ENCODE measurements around the gene KRT71. TPM values are rescaled to one million over a fixed set of nuclear protein-coding genes. Genes with fewer than 3 reads are reported as not detected.

KRT71 gene
- total RNA-seq, 1 experiment from 2014 or later: not detected

DNA sequence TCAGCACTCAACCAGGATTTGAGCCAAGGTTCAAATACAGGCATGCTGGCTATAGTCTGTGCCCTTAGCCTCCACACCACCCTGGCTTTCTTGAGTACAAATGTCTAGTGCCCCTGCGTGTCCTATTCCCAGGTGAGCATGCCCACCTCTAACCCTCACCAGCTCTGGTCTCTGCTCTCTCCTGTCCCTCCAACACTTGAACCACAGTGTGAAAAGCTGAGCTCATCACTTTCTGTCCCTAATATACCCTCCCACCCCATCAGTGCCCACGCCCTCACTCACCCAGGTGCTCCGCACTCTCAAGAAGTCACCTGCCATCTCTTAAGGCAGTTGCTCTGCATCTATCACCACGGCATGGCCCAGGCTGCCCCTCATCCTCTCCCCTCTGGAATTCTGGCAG lies 7.0 kb upstream of the KRT71 start:
- intact Hi-C loops (cut with micrococcal nuclease): loop anchor here (5.0 kb wide), 1 partner anchor 163 kb away; no protein-coding TSS in a partner anchor
- ChIA-PET CTCF (no interaction called here), POLR2A (no interaction called here), RAD21 (ENCODE audit: low non-redundant PET in 1 of 2, low total read pairs in 2 of 2, uncharacterized antibody in 2 of 2, unreplicated experiment in 2 of 2) (no interaction called here)
- no peak overlapping the region for H2AFZ ChIP-seq (ENCODE audit: low read depth, low read length, poor library complexity, severe bottlenecking)
- no peaks in the 10 kb centered on the region for H3K9me3 ChIP-seq (ENCODE audit: control insufficient read depth in 1 of 2, insufficient read depth in 1 of 2, low read depth in 1 of 2, low read length in 2 of 2)
- H3K9ac ChIP-seq (ENCODE audit: low read length): no peak overlapping the region
- BruUV-seq (replicated peaks): no TSS peak
- ATAC-seq (no peak), DNase-seq (ENCODE audit: low read depth, low spot score) (no peak)
- no peaks in the 10 kb centered on the region for H3K9me2 ChIP-seq (ENCODE audit: insufficient read depth)
- H4K20me1 ChIP-seq (ENCODE audit: insufficient read depth): no peaks in the 10 kb centered on the region
- H3K27me3 ChIP-seq (ENCODE audit: insufficient read depth, low read length): no peaks in the 10 kb centered on the region
- H3K79me2 ChIP-seq (ENCODE audit: insufficient read depth, low read length): no peaks in the 10 kb centered on the region
- no peaks in the 10 kb centered on the region for H3K36me3 ChIP-seq (ENCODE audit: control insufficient read depth in 1 of 2, insufficient read depth in 2 of 2, low read length in 2 of 2)
- no peak overlapping the region for H3K4me3 ChIP-seq (replicated peaks in 1 of 2; ENCODE audit: low read depth in 1 of 2, low read length in 2 of 2)
- H3K27ac ChIP-seq (ENCODE audit: low read depth, low read length): no peak overlapping the region
- TF ChIP-seq, protein P1, sequence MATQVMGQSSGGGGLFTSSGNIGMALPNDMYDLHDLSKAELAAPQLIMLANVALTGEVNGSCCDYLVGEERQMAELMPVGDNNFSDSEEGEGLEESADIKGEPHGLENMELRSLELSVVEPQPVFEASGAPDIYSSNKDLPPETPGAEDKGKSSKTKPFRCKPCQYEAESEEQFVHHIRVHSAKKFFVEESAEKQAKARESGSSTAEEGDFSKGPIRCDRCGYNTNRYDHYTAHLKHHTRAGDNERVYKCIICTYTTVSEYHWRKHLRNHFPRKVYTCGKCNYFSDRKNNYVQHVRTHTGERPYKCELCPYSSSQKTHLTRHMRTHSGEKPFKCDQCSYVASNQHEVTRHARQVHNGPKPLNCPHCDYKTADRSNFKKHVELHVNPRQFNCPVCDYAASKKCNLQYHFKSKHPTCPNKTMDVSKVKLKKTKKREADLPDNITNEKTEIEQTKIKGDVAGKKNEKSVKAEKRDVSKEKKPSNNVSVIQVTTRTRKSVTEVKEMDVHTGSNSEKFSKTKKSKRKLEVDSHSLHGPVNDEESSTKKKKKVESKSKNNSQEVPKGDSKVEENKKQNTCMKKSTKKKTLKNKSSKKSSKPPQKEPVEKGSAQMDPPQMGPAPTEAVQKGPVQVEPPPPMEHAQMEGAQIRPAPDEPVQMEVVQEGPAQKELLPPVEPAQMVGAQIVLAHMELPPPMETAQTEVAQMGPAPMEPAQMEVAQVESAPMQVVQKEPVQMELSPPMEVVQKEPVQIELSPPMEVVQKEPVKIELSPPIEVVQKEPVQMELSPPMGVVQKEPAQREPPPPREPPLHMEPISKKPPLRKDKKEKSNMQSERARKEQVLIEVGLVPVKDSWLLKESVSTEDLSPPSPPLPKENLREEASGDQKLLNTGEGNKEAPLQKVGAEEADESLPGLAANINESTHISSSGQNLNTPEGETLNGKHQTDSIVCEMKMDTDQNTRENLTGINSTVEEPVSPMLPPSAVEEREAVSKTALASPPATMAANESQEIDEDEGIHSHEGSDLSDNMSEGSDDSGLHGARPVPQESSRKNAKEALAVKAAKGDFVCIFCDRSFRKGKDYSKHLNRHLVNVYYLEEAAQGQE (IDR thresholded peaks at IDR 0.05; ENCODE audit: low read depth): no peak
- TF ChIP-seq TCF7L2 (IDR thresholded peaks at IDR 0.05; ENCODE audit: borderline replicate concordance, extremely low read depth, insufficient read depth, insufficient read length) (no peak), JUND (IDR thresholded peaks at IDR 0.05) (no peak), CBX3 (IDR thresholded peaks at IDR 0.05; ENCODE audit: low read depth) (no peak), RAD21 (IDR thresholded peaks at IDR 0.05; ENCODE audit: low read depth) (no peak), ELF1 (IDR thresholded peaks at IDR 0.05; ENCODE audit: borderline replicate concordance, low read depth) (no peak), EGR1 (IDR thresholded peaks at IDR 0.05; ENCODE audit: low read depth) (no peak)
- TF ChIP-seq, protein P2, sequence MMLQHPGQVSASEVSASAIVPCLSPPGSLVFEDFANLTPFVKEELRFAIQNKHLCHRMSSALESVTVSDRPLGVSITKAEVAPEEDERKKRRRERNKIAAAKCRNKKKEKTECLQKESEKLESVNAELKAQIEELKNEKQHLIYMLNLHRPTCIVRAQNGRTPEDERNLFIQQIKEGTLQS (IDR thresholded peaks at IDR 0.05): no peak
- TF ChIP-seq, protein P3, sequence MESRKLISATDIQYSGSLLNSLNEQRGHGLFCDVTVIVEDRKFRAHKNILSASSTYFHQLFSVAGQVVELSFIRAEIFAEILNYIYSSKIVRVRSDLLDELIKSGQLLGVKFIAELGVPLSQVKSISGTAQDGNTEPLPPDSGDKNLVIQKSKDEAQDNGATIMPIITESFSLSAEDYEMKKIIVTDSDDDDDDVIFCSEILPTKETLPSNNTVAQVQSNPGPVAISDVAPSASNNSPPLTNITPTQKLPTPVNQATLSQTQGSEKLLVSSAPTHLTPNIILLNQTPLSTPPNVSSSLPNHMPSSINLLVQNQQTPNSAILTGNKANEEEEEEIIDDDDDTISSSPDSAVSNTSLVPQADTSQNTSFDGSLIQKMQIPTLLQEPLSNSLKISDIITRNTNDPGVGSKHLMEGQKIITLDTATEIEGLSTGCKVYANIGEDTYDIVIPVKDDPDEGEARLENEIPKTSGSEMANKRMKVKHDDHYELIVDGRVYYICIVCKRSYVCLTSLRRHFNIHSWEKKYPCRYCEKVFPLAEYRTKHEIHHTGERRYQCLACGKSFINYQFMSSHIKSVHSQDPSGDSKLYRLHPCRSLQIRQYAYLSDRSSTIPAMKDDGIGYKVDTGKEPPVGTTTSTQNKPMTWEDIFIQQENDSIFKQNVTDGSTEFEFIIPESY (IDR thresholded peaks at IDR 0.05; ENCODE audit: extremely low read depth, insufficient replicate concordance, low read length): no peak
- H3K4me2 ChIP-seq (ENCODE audit: low read length): no peak overlapping the region
- H3K4me1 ChIP-seq (ENCODE audit: control insufficient read depth in 1 of 2, insufficient read depth in 2 of 2, low read length in 2 of 2): no peaks in the 10 kb centered on the region
